Activated CD8-positive, alpha-beta T cell treated with anti-CD3 and anti-CD28 coated beads for 36 hours (primary cell): ENCODE data around the gene CELF2. TPM values are rescaled to one million over a fixed set of nuclear protein-coding genes. Genes with fewer than 3 reads are reported as not detected.

Experiments used
- ATAC-seq: fragments of 200-7000 bp; cut with Tn5 transposase; one replicate; pipeline ENCODE4 v1.10.0; 2021; ENCODE audit warnings: mild to moderate bottlenecking, moderate library complexity
- CTCF ChIA-PET: fragments of 350-600 bp; sonication (Branson Sonifier 250); formaldehyde crosslinking; loops from one replicate; lab custom pipeline; 2021; ENCODE audit warnings: antibody characterized with exemption; lab: Charles Lee
- POLR2A ChIA-PET: fragments of 350-600 bp; sonication (Branson Sonifier 250); formaldehyde crosslinking; loops from one replicate; lab custom pipeline; 2021; ENCODE audit warnings: antibody characterized with exemption; lab: Charles Lee
- DNase-seq: peaks from one replicate; pipeline ENCODE4 v3.0.0-alpha.2; 2020
- H3K27ac Mint-ChIP-seq: one replicate; pipeline ENCODE4 v1.8.0; 2021; ENCODE audit warnings: mild to moderate bottlenecking, mixed read lengths
- H3K27me3 Mint-ChIP-seq: one replicate; pipeline ENCODE4 v1.8.0; 2021; ENCODE audit warnings: mixed read lengths
- H3K36me3 Mint-ChIP-seq: one replicate; pipeline ENCODE4 v1.8.0; 2021; ENCODE audit warnings: low read depth, mixed read lengths
- H3K4me1 Mint-ChIP-seq: one replicate; pipeline ENCODE4 v1.8.0; 2021; ENCODE audit warnings: low read depth, mixed read lengths
- H3K4me3 Mint-ChIP-seq: one replicate; pipeline ENCODE4 v1.8.0; 2021; ENCODE audit warnings: mild to moderate bottlenecking, moderate library complexity, mixed read lengths
- H3K9me3 Mint-ChIP-seq: one replicate; pipeline ENCODE4 v1.8.0; 2021; ENCODE audit warnings: mixed read lengths
- intact Hi-C: fragments of 100-400 bp; cut with micrococcal nuclease; formaldehyde crosslinking; loops from one replicate; pipeline ENCODE4 v1.10.0; 2022
- total RNA-seq, 2 experiments: library from RNA; stranded (reverse); gene quantifications; one replicate each; pipeline ENCODE4 v1.2.3, GENCODE V29; 2021
- TF ChIP-seq, protein P1 (sequence below): fragments of 200-600 bp; IDR thresholded peaks from one replicate; pipeline ENCODE4 v1.8.0; 2022; ENCODE audit warnings: antibody characterized with exemption, mild to moderate bottlenecking

CELF2 gene
- total RNA-seq, 2 experiments from 2014 or later = 132 to 133 TPM

- ATAC-seq (no peak), DNase-seq (no peak)
- peak overlapping the region; percentile 22 for H3K27ac Mint-ChIP-seq
- no peaks in the 10 kb centered on the region for H3K27me3 Mint-ChIP-seq
- TF ChIP-seq, protein P1, sequence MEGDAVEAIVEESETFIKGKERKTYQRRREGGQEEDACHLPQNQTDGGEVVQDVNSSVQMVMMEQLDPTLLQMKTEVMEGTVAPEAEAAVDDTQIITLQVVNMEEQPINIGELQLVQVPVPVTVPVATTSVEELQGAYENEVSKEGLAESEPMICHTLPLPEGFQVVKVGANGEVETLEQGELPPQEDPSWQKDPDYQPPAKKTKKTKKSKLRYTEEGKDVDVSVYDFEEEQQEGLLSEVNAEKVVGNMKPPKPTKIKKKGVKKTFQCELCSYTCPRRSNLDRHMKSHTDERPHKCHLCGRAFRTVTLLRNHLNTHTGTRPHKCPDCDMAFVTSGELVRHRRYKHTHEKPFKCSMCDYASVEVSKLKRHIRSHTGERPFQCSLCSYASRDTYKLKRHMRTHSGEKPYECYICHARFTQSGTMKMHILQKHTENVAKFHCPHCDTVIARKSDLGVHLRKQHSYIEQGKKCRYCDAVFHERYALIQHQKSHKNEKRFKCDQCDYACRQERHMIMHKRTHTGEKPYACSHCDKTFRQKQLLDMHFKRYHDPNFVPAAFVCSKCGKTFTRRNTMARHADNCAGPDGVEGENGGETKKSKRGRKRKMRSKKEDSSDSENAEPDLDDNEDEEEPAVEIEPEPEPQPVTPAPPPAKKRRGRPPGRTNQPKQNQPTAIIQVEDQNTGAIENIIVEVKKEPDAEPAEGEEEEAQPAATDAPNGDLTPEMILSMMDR = no peak
- ChIA-PET CTCF (interaction anchor here (1.2 to 10.3 kb wide), 2 partner anchors 22 to 30 kb away, joined by 3 to 100 read pairs; no protein-coding TSS in a partner anchor), POLR2A (interaction anchor here (13.3 kb wide), 1 partner anchor 22 kb away, joined by 261 read pairs; no protein-coding TSS in a partner anchor)
- peaks cover 2% of the 10 kb centered on the region for H3K9me3 Mint-ChIP-seq
- H3K36me3 Mint-ChIP-seq = no peaks in the 10 kb centered on the region
- H3K4me1 Mint-ChIP-seq = peaks cover 81% of the 10 kb centered on the region
- intact Hi-C loops = no loop called here
- no peak overlapping the region for H3K4me3 Mint-ChIP-seq
Measured at GRCh38 chr10:11143242-11143641, 125.6 kb downstream of the CELF2 start.

GRCh38 chr10:11144626-11145494 lies 127.2 kb downstream of the CELF2 start:
- Mint-ChIP-seq H3K4me1 (peaks cover 85% of the 10 kb centered on the region), H3K27ac (peak overlapping the region; percentile 93), H3K36me3 (no peaks in the 10 kb centered on the region), H3K9me3 (peaks cover 2% of the 10 kb centered on the region), H3K27me3 (no peaks in the 10 kb centered on the region), H3K4me3 (peak overlapping the region; percentile 74)
- DNase-seq (no peak), ATAC-seq (peak; percentile 8)
- ChIA-PET CTCF (interaction anchor here (0.9 to 10.3 kb wide), 8 partner anchors 8 to 126 kb away, joined by 3 to 100 read pairs (median 6); no protein-coding TSS in a partner anchor), POLR2A (interaction anchor here (0.7 to 13.3 kb wide), 7 partner anchors 20 to 245 kb away, joined by 3 to 261 read pairs (median 4); no protein-coding TSS in a partner anchor)
- intact Hi-C loops = loop anchor here (5.0 kb wide), 1 partner anchor 37 kb away; no protein-coding TSS in a partner anchor
- TF ChIP-seq, protein P1 = no peak

DNA sequence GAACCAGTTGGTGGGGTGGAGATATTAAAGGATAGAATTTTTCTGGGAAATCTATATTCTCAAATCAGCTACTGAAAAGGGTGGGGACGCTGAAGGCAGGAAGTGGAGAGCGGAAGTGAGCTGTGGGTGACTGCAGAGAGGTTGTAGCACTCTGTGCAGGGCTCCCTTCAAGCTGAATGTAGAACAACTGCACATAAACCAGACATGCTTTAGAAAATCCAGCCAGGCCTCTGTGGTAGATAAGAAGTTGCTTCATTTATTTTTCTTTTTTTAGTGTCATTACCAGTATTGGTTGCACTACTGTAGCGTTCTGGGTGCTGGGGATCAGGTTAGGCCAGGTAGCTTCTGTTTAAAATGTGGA lies 127.8 kb downstream of the CELF2 start:
- peaks cover 86% of the 10 kb centered on the region for H3K4me1 Mint-ChIP-seq
- H3K27me3 Mint-ChIP-seq = no peaks in the 10 kb centered on the region
- intact Hi-C loops = loop anchor here (5.0 kb wide), 1 partner anchor 37 kb away; no protein-coding TSS in a partner anchor
- no peaks in the 10 kb centered on the region for H3K36me3 Mint-ChIP-seq
- ATAC-seq (peak; percentile 63), DNase-seq (peak; percentile 79)
- POLR2A ChIA-PET = interaction anchor here (0.7 to 13.3 kb wide), 9 partner anchors 12 to 245 kb away, joined by 3 to 261 read pairs (median 4); no protein-coding TSS in a partner anchor
- H3K9me3 Mint-ChIP-seq = peaks cover 2% of the 10 kb centered on the region
- H3K4me3 Mint-ChIP-seq = peak overlapping the region; percentile 74
- CTCF ChIA-PET = interaction anchor here (0.9 to 10.3 kb wide), 8 partner anchors 9 to 125 kb away, joined by 3 to 100 read pairs (median 6); no protein-coding TSS in a partner anchor
- H3K27ac Mint-ChIP-seq = peak overlapping the region; percentile 93
- TF ChIP-seq, protein P1 = no peak

DNA sequence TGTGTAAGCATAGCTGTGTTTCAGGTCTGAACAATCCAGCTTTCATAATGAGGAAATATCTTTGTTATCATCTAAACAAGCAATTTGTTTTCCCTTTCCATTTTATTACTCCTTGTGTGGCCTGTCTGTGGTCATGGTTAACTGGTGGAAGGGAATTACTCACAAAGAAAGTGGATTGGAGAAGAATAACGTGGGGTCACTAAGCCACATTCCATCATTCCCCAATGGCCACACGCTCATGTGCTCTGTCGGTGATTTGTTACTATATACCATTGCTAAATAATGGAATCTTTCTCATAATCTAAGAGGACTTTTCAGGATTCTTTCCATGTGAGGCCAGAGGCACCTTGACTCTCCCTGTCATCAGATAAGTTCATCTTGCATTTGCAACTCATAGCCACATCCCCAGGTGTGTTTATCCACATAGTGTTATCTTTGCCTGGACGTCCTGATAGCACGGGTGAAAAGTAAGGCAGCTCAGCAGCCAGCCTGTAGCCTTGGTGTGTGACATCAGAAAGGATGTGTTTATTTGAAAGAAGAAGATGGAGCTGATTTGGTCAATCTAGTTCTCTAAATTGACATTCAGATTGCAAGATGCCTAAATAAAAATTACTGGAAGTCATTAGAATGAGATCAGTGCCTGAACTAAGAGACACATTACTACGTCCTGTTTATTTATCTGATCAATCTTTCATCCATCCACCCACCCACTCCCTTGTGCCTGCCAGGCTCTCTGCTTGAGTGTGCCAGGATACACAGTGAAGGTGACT lies 128.9 kb downstream of the CELF2 start:
- CTCF ChIA-PET = interaction anchor here (1.0 to 10.3 kb wide), 6 partner anchors 10 to 124 kb away, joined by 3 to 100 read pairs (median 7); no protein-coding TSS in a partner anchor
- TF ChIP-seq, protein P1 = no peak
- Mint-ChIP-seq H3K36me3 (no peaks in the 10 kb centered on the region), H3K4me3 (peak overlapping the region; percentile 74), H3K4me1 (peaks cover 89% of the 10 kb centered on the region), H3K27me3 (no peaks in the 10 kb centered on the region), H3K27ac (peak overlapping the region; percentile 93), H3K9me3 (peaks cover 2% of the 10 kb centered on the region)
- DNase-seq (no peak), ATAC-seq (no peak)
- POLR2A ChIA-PET = interaction anchor here (0.5 to 13.3 kb wide), 9 partner anchors 11 to 117 kb away, joined by 3 to 261 read pairs (median 3); no protein-coding TSS in a partner anchor
- intact Hi-C loops = loop anchor here (5.0 kb wide), 1 partner anchor 36 kb away; no protein-coding TSS in a partner anchor
